RWPE2 (cell line): Measurements from ENCODE around the gene LAPTM5.

Source experiments
- ATAC-seq: fragments of 200-7000 bp; cut with Tn5 transposase; 3 replicates; pipeline ENCODE4 v1.9.1; 2021; ENCODE audit warnings: low read depth
- DNase-seq: peaks from one replicate; pipeline ENCODE4 v3.0.0-alpha.2; 2020; ENCODE audit warnings: low spot score
- H3K27ac ChIP-seq: fragments of 450-650 bp; 2 replicates; pipeline ENCODE4 v1.5.1; 2017; ENCODE audit warnings: mild to moderate bottlenecking; ENCODE audit not compliant: poor library complexity, severe bottlenecking
- H3K27me3 ChIP-seq: fragments of 250-450 bp; sonication (Bioruptor Pico); 2 replicates; pipeline ENCODE4 v1.5.1; 2021; ENCODE audit warnings: mild to moderate bottlenecking, moderate library complexity; ENCODE audit not compliant: insufficient read depth, poor library complexity, severe bottlenecking
- H3K36me3 ChIP-seq: fragments of 250-450 bp; sonication (Bioruptor Pico); 2 replicates; pipeline ENCODE4 v1.5.1; 2020; ENCODE audit warnings: low read depth, mild to moderate bottlenecking, moderate library complexity
- H3K4me1 ChIP-seq: fragments of 250-450 bp; sonication (Bioruptor Pico); 2 replicates; pipeline ENCODE4 v1.5.1; 2021; ENCODE audit warnings: mild to moderate bottlenecking, moderate library complexity; ENCODE audit not compliant: insufficient read depth, poor library complexity, severe bottlenecking
- H3K4me3 ChIP-seq: fragments of 250-450 bp; sonication (Bioruptor Pico); 2 replicates; pipeline ENCODE4 v1.5.1; 2021; ENCODE audit warnings: mild to moderate bottlenecking, moderate library complexity; ENCODE audit not compliant: severe bottlenecking
- H3K9me3 ChIP-seq: fragments of 250-450 bp; sonication (Bioruptor Pico); 2 replicates; pipeline ENCODE4 v1.5.1; 2021; ENCODE audit warnings: mild to moderate bottlenecking, moderate library complexity; ENCODE audit not compliant: severe bottlenecking
- TF ChIP-seq, protein P1 (sequence below): fragments of 450-650 bp; IDR thresholded peaks from one replicate; pipeline ENCODE4 v1.5.1; 2017; ENCODE audit warnings: mild to moderate bottlenecking, moderate library complexity; ENCODE audit not compliant: poor library complexity, severe bottlenecking

The LAPTM5 gene

GRCh38 chr1:30706528-30706927 is 51.0 kb downstream of the LAPTM5 start:
- Histone ChIP-seq H3K9me3 (no peaks in the 10 kb centered on the region), H3K4me1 (no peaks in the 10 kb centered on the region), H3K27ac (no peak overlapping the region), H3K27me3 (no peaks in the 10 kb centered on the region), H3K4me3 (no peak overlapping the region), H3K36me3 (no peaks in the 10 kb centered on the region)
- TF ChIP-seq, protein P1, sequence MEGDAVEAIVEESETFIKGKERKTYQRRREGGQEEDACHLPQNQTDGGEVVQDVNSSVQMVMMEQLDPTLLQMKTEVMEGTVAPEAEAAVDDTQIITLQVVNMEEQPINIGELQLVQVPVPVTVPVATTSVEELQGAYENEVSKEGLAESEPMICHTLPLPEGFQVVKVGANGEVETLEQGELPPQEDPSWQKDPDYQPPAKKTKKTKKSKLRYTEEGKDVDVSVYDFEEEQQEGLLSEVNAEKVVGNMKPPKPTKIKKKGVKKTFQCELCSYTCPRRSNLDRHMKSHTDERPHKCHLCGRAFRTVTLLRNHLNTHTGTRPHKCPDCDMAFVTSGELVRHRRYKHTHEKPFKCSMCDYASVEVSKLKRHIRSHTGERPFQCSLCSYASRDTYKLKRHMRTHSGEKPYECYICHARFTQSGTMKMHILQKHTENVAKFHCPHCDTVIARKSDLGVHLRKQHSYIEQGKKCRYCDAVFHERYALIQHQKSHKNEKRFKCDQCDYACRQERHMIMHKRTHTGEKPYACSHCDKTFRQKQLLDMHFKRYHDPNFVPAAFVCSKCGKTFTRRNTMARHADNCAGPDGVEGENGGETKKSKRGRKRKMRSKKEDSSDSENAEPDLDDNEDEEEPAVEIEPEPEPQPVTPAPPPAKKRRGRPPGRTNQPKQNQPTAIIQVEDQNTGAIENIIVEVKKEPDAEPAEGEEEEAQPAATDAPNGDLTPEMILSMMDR: no peak
- no peak for ATAC-seq
- no peak for DNase-seq

DNA sequence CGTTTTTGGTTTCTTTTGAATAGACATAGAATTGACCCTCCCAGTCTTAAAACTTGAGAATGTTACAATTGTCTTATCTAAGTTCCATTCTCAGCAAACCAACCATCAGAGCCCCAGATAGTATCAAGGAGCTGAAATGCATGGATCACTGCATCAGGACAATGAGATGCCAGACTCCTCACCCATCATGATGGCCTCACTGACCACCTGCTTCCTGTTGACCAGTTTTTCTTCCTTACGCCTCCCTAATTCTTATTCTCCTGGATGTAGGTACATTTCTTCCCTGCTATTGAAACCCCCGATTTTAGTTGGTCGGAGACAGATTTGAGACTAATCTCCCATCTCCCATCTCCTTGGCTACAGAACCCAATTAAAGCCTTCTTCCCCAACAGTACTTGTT is 51.9 kb downstream of the LAPTM5 start:
- DNase-seq: no peak

GRCh38 chr1:30704765-30705509 is 52.6 kb downstream of the LAPTM5 start:
- no peak overlapping the region for H3K4me3 ChIP-seq
- TF ChIP-seq, protein P1: no peak

More for the DNA sequence above, 51.9 kb downstream of the LAPTM5 start:
- Histone ChIP-seq H3K4me1 (peaks cover 4% of the 10 kb centered on the region), H3K4me3 (no peak overlapping the region), H3K36me3 (no peaks in the 10 kb centered on the region), H3K27ac (no peak overlapping the region), H3K9me3 (no peaks in the 10 kb centered on the region), H3K27me3 (no peaks in the 10 kb centered on the region)
- TF ChIP-seq, protein P1: no peak
- ATAC-seq: no peak

DNA sequence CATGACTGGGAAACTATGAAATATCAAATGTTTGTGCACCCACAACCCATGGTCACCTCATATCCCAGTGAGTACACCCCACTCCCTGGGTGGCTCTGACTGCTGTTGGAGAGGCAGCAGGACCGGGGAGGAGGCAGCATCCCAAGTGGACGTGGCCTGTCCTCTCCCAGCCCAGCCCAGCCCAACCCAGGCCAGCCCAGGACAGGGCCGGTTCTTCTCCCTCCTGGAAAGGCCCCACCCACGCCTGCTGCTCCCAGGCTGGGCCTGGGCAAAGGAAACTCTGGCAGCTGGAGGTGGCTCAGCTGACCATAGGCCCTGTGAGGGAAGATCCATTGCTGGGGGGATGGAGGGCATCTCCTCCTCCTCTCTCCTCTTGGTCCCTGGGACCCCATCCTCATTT is 53.3 kb downstream of the LAPTM5 start:
- Histone ChIP-seq H3K9me3 (no peaks in the 10 kb centered on the region), H3K4me3 (no peak overlapping the region), H3K4me1 (peaks cover 4% of the 10 kb centered on the region), H3K36me3 (no peaks in the 10 kb centered on the region), H3K27ac (no peak overlapping the region), H3K27me3 (no peaks in the 10 kb centered on the region)
- DNase-seq: no peak
- no peak for ATAC-seq
- TF ChIP-seq, protein P1: no peak

More at GRCh38 chr1:30704765-30705509, 52.6 kb downstream of the LAPTM5 start:
- ATAC-seq (no peak), DNase-seq (no peak)
- H3K36me3 ChIP-seq: no peaks in the 10 kb centered on the region
- no peaks in the 10 kb centered on the region for H3K27me3 ChIP-seq
- peaks cover 4% of the 10 kb centered on the region for H3K4me1 ChIP-seq
- no peaks in the 10 kb centered on the region for H3K9me3 ChIP-seq
- H3K27ac ChIP-seq: no peak overlapping the region

DNA sequence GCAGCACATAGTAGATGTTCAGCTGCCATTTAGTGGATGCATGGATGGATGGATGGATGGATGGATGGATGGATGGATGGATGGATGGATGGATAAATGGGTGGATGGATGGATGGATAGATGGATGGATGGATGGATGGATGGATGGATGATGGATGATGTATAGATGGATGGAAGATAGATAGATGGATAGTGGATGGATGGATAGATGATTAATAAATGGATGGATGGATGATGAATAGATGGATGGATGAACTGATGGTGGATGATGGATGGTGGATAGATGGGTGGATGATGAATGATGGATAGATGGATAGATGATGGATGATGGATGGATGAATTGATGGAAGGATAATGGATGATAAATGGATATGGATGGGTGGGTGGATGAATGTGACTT is 54.8 kb downstream of the LAPTM5 start:
- TF ChIP-seq, protein P1: no peak
- H3K36me3 ChIP-seq: no peaks in the 10 kb centered on the region
- peaks cover 4% of the 10 kb centered on the region for H3K4me1 ChIP-seq
- no peak for DNase-seq
- no peak for ATAC-seq
- H3K27me3 ChIP-seq: no peaks in the 10 kb centered on the region
- H3K27ac ChIP-seq: no peak overlapping the region
- H3K9me3 ChIP-seq: no peaks in the 10 kb centered on the region
- no peak overlapping the region for H3K4me3 ChIP-seq
